Stimulated activated naive CD8-positive, alpha-beta T cell treated with anti-CD3 and anti-CD28 coated beads, Interleukin-15, Interleukin-2, amounts not matched to agents 100 ng/mL and 50 ng/mL, for 24 hours (primary cell): ENCODE measurements around the gene EFNB1.

Source experiments
- H3K27ac Mint-ChIP-seq: one replicate; pipeline ENCODE4 v1.8.0; 2021; ENCODE audit warnings: mild to moderate bottlenecking, mixed read lengths
- H3K27me3 Mint-ChIP-seq: one replicate; pipeline ENCODE4 v1.8.0; 2021; ENCODE audit warnings: mixed read lengths
- H3K36me3 Mint-ChIP-seq: one replicate; pipeline ENCODE4 v1.8.0; 2021; ENCODE audit warnings: low read depth, mixed read lengths
- H3K4me1 Mint-ChIP-seq: one replicate; pipeline ENCODE4 v1.8.0; 2021; ENCODE audit warnings: low read depth, mixed read lengths
- H3K4me3 Mint-ChIP-seq: one replicate; pipeline ENCODE4 v1.8.0; 2021; ENCODE audit warnings: mild to moderate bottlenecking, mixed read lengths
- H3K9me3 Mint-ChIP-seq: one replicate; pipeline ENCODE4 v1.8.0; 2021; ENCODE audit warnings: mixed read lengths

The EFNB1 gene

GRCh38 chrX:68833448-68833805, 4.6 kb downstream of the EFNB1 start:
- H3K4me1 Mint-ChIP-seq: peaks cover 22% of the 10 kb centered on the region
- H3K4me3 Mint-ChIP-seq: no peak overlapping the region
- no peaks in the 10 kb centered on the region for H3K36me3 Mint-ChIP-seq
- H3K27me3 Mint-ChIP-seq: no peaks in the 10 kb centered on the region
- no peaks in the 10 kb centered on the region for H3K9me3 Mint-ChIP-seq
- no peak overlapping the region for H3K27ac Mint-ChIP-seq

- Mint-ChIP-seq H3K9me3 (no peaks in the 10 kb centered on the region), H3K27me3 (no peaks in the 10 kb centered on the region), H3K4me3 (no peak overlapping the region), H3K36me3 (no peaks in the 10 kb centered on the region), H3K27ac (no peak overlapping the region), H3K4me1 (peaks cover 20% of the 10 kb centered on the region)
These were observed 5.1 kb downstream of the EFNB1 start for GRCh38 chrX:68833855-68834331.

- Mint-ChIP-seq H3K36me3 (no peaks in the 10 kb centered on the region), H3K27ac (no peak overlapping the region), H3K9me3 (no peaks in the 10 kb centered on the region), H3K4me3 (no peak overlapping the region), H3K27me3 (no peaks in the 10 kb centered on the region), H3K4me1 (peaks cover 20% of the 10 kb centered on the region)
These were observed 5.7 kb downstream of the EFNB1 start for GRCh38 chrX:68834371-68835103.

- no peaks in the 10 kb centered on the region for H3K36me3 Mint-ChIP-seq
- H3K4me1 Mint-ChIP-seq: peaks cover 20% of the 10 kb centered on the region
- no peak overlapping the region for H3K4me3 Mint-ChIP-seq
- no peaks in the 10 kb centered on the region for H3K27me3 Mint-ChIP-seq
- no peak overlapping the region for H3K27ac Mint-ChIP-seq
- H3K9me3 Mint-ChIP-seq: no peaks in the 10 kb centered on the region
These were observed 6.3 kb downstream of the EFNB1 start for GRCh38 chrX:68835104-68835442.

GRCh38 chrX:68835468-68835867, 6.6 kb downstream of the EFNB1 start:
- Mint-ChIP-seq H3K4me3 (no peak overlapping the region), H3K4me1 (peaks cover 20% of the 10 kb centered on the region), H3K9me3 (no peaks in the 10 kb centered on the region), H3K27ac (no peak overlapping the region), H3K27me3 (no peaks in the 10 kb centered on the region), H3K36me3 (no peaks in the 10 kb centered on the region)

GRCh38 chrX:68837119-68837518, 8.3 kb downstream of the EFNB1 start:
- no peak overlapping the region for H3K27ac Mint-ChIP-seq
- H3K9me3 Mint-ChIP-seq: no peaks in the 10 kb centered on the region
- no peaks in the 10 kb centered on the region for H3K36me3 Mint-ChIP-seq
- peaks cover 5% of the 10 kb centered on the region for H3K4me1 Mint-ChIP-seq
- H3K27me3 Mint-ChIP-seq: no peaks in the 10 kb centered on the region
- no peak overlapping the region for H3K4me3 Mint-ChIP-seq

GRCh38 chrX:68838571-68838910, 9.7 kb downstream of the EFNB1 start:
- Mint-ChIP-seq H3K9me3 (no peaks in the 10 kb centered on the region), H3K36me3 (no peaks in the 10 kb centered on the region), H3K4me3 (no peak overlapping the region), H3K27me3 (no peaks in the 10 kb centered on the region), H3K4me1 (peaks cover 4% of the 10 kb centered on the region), H3K27ac (no peak overlapping the region)

GRCh38 chrX:68839771-68840170, 10.9 kb downstream of the EFNB1 start:
- no peak overlapping the region for H3K4me3 Mint-ChIP-seq
- no peak overlapping the region for H3K27ac Mint-ChIP-seq
- peaks cover 4% of the 10 kb centered on the region for H3K4me1 Mint-ChIP-seq
- H3K36me3 Mint-ChIP-seq: no peaks in the 10 kb centered on the region
- H3K27me3 Mint-ChIP-seq: no peaks in the 10 kb centered on the region
- H3K9me3 Mint-ChIP-seq: no peaks in the 10 kb centered on the region

GRCh38 chrX:68840256-68840655, 11.4 kb downstream of the EFNB1 start:
- Mint-ChIP-seq H3K4me3 (no peak overlapping the region), H3K27me3 (no peaks in the 10 kb centered on the region), H3K4me1 (peaks cover 4% of the 10 kb centered on the region), H3K36me3 (no peaks in the 10 kb centered on the region), H3K27ac (no peak overlapping the region), H3K9me3 (no peaks in the 10 kb centered on the region)

GRCh38 chrX:68841251-68842049, 12.6 kb downstream of the EFNB1 start:
- Mint-ChIP-seq H3K27me3 (no peaks in the 10 kb centered on the region), H3K9me3 (no peaks in the 10 kb centered on the region), H3K36me3 (no peaks in the 10 kb centered on the region), H3K4me1 (peaks cover 4% of the 10 kb centered on the region), H3K4me3 (no peak overlapping the region), H3K27ac (no peak overlapping the region)

- Mint-ChIP-seq H3K9me3 (no peaks in the 10 kb centered on the region), H3K27ac (no peak overlapping the region), H3K27me3 (no peaks in the 10 kb centered on the region), H3K4me3 (no peak overlapping the region), H3K4me1 (no peaks in the 10 kb centered on the region), H3K36me3 (no peaks in the 10 kb centered on the region)
These were observed 13.5 kb downstream of the EFNB1 start for GRCh38 chrX:68842351-68842750.

- Mint-ChIP-seq H3K4me1 (no peaks in the 10 kb centered on the region), H3K27me3 (no peaks in the 10 kb centered on the region), H3K27ac (no peak overlapping the region), H3K9me3 (no peaks in the 10 kb centered on the region), H3K4me3 (no peak overlapping the region), H3K36me3 (no peaks in the 10 kb centered on the region)
These were observed 14.2 kb downstream of the EFNB1 start for GRCh38 chrX:68842781-68843581.

GRCh38 chrX:68843992-68844391, 15.2 kb downstream of the EFNB1 start:
- no peak overlapping the region for H3K27ac Mint-ChIP-seq
- no peaks in the 10 kb centered on the region for H3K4me1 Mint-ChIP-seq
- H3K9me3 Mint-ChIP-seq: no peaks in the 10 kb centered on the region
- H3K27me3 Mint-ChIP-seq: no peaks in the 10 kb centered on the region
- no peak overlapping the region for H3K4me3 Mint-ChIP-seq
- H3K36me3 Mint-ChIP-seq: no peaks in the 10 kb centered on the region

GRCh38 chrX:68844581-68844980, 15.8 kb downstream of the EFNB1 start:
- no peak overlapping the region for H3K27ac Mint-ChIP-seq
- no peaks in the 10 kb centered on the region for H3K4me1 Mint-ChIP-seq
- H3K4me3 Mint-ChIP-seq: no peak overlapping the region
- H3K36me3 Mint-ChIP-seq: no peaks in the 10 kb centered on the region
- H3K27me3 Mint-ChIP-seq: no peaks in the 10 kb centered on the region
- no peaks in the 10 kb centered on the region for H3K9me3 Mint-ChIP-seq

GRCh38 chrX:68846536-68846935, 17.7 kb downstream of the EFNB1 start:
- H3K9me3 Mint-ChIP-seq: no peaks in the 10 kb centered on the region
- H3K27ac Mint-ChIP-seq: no peak overlapping the region
- no peaks in the 10 kb centered on the region for H3K4me1 Mint-ChIP-seq
- no peaks in the 10 kb centered on the region for H3K36me3 Mint-ChIP-seq
- no peaks in the 10 kb centered on the region for H3K27me3 Mint-ChIP-seq
- no peak overlapping the region for H3K4me3 Mint-ChIP-seq
